Spleen (tissue), 7 donors: ENCODE data around the gene SLC26A8.

Experiments used
- POLR2A ChIP-seq, 3 donors: fragments of 450-650 bp; IDR thresholded peaks; one replicate each; pipeline ENCODE4 v1.5.1; 2017; ENCODE audit warnings: antibody characterized with exemption in 3 of 3, mild to moderate bottlenecking in 1 of 3
- POLR2AphosphoS5 ChIP-seq, 3 donors: sonication (generic); formaldehyde crosslinking; IDR thresholded peaks; one replicate each; pipeline ENCODE4 v1.5.1; 2017; ENCODE audit warnings: antibody characterized with exemption in 3 of 3
- TF ChIP-seq, protein P1 (sequence below), 11 experiments: fragments of 200-600 bp in 7 of 11; fragments of 450-650 bp in 4 of 11; sonication (generic) in 4 of 11; IDR thresholded peaks in 8 of 11; conservative IDR thresholded peaks in 3 of 11; 1 replicate in 7 of 11; 2 replicates in 4 of 11; pipeline versions ENCODE4 v1.4.0 to v1.8.0; 2016 to 2021; ENCODE audit warnings: antibody characterized with exemption in 11 of 11, inconsistent platforms in 4 of 11, mild to moderate bottlenecking in 1 of 11
- donor health status: DM: no; HTN: no; CAD: no; lungs with moderate emphysema.
- donor health status: DM: no; HTN: no; CAD: no.
- donor health status: DM: no; HTN: no; CAD: no.

DNA sequence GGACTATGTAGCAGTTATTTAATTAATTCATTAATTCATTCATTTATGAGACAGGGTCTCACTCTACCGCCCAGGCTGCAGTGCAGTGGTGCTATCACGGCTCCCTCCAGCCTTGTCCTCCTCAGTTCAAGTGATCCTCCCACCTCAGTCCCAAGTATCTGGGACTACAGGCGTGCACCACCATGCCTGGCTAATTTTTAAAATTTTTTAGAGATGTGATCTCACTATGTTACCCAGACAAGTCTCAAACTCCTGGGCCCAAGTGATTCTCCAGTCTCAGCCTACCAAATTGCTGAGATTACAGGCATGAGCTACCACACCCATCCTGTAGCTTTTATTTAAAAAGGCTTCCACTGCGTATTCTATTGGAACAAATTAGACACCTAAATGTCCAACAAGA, 127.0 kb downstream of the SLC26A8 start:
- TF ChIP-seq, protein P1, sequence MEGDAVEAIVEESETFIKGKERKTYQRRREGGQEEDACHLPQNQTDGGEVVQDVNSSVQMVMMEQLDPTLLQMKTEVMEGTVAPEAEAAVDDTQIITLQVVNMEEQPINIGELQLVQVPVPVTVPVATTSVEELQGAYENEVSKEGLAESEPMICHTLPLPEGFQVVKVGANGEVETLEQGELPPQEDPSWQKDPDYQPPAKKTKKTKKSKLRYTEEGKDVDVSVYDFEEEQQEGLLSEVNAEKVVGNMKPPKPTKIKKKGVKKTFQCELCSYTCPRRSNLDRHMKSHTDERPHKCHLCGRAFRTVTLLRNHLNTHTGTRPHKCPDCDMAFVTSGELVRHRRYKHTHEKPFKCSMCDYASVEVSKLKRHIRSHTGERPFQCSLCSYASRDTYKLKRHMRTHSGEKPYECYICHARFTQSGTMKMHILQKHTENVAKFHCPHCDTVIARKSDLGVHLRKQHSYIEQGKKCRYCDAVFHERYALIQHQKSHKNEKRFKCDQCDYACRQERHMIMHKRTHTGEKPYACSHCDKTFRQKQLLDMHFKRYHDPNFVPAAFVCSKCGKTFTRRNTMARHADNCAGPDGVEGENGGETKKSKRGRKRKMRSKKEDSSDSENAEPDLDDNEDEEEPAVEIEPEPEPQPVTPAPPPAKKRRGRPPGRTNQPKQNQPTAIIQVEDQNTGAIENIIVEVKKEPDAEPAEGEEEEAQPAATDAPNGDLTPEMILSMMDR (IDR thresholded peaks at IDR 0.05 in 8 of 11, conservative IDR thresholded peaks at IDR 0.05 in 3 of 11), result no peak
- no peak for TF ChIP-seq POLR2AphosphoS5 (IDR thresholded peaks at IDR 0.05)
- TF ChIP-seq POLR2A (IDR thresholded peaks at IDR 0.05), result no peak
